GM21717 (cell line): ENCODE measurements around the gene CWC22.
"Not testable (repeated sequence)": the region's sequence is repeated elsewhere in the genome, so short reads cannot be mapped to it uniquely, and the experiment has no call there.

Experiments used
- ATAC-seq: cut with Tn5 transposase; IDR thresholded peaks from one replicate; pipeline ENCODE4 v1.9.1; 2021; ENCODE audit warnings: mild to moderate bottlenecking, moderate library complexity; ENCODE audit not compliant: unreplicated experiment

The CWC22 gene

DNA sequence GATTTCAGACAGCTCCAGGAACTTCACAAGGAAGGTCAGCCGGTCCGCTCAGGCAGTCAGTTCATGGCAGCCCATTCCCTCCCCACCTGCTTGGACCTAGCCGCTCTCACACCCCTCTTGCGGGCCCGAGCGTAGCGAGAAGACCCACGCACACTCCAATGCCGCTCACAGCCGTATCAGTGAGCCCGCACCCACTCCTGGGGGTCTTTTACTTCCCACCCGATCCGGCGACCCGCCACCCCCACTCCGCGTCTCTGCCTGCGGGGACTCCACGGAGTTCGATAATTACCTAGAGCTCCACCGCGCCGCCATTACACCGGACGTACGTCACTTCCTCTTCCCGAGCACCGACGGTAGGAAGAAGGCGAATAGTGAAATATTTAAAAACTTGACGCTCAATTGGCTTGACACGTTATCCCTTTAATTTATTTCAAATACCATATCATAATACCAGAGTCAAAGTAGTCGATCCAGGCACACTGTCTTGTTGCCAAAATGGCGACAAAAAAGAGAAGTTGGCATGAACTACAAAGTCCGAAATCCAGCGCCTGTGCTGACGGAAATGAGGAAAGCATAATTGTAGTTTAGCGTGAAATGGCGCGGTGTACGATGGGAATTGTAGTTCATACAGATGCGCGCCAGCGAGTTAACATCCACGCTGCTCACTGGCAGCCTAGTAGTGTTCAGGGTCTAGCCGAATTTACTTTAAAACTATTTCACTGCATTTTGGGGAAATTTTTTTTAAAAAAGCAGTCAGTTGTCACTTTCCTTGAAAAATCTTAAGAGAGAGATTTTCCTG lies at the start of gene CWC22:
TSS of gene CWC22 (minus strand) at position 517 of the 799 bp plus-strand sequence. CDS start 13,956 bp downstream, outside the sequence.
- ATAC-seq: peak; percentile 98

DNA sequence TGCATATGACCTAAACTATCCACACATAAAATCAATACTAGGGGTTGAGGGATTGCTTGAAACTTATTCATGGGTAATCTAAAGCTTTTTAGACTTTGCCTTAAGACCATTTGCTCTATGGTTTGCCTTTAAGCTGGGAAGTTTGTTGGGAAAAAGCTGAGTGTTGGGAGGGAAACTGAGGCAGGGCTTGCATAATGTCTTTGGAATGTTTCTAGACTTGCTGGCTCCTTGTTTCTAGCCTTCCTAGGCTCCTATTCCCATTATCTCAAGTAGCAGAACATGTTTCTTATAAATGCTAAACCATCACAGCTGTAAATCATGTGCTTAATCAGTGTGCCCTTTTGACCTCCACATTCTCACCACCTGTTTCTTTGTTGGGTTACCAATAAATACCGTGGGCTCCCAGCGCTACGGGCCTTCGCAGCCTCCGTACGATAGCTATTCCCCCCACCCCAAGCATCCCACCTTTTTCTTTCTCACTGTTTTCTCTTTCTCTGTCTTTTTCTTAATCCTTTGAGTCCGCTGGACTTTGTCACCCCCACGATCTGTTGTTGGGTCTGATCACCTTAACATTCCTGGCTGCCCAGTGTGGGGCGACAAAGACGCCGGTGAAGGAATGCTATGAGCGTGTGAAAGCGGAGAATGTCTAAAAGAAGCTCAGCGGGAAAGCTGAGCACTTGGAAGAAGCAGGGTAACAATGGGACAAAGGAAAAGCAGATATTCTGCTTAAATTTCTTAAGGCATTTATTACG lies 49.4 kb upstream of the CWC22 start:
- ATAC-seq: no peak

DNA sequence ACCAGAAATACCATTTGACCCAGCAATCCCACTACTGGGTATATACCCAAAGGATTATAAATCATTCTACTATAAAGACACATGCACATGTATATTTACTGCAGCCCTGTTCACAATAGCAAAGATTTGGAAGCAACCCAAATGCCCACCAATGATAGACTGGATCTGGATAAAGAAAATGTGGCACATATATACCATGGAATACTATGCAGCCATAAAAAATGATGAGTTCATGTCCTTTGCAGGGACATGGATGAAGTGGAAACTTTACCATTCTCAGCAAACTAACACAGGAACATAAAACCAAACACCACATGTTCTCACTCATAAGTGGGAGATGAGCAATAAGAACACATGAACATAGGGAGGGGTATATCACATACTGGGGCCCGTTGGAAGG lies 47.5 kb upstream of the CWC22 start:
- ATAC-seq: not testable (repeated sequence)

DNA sequence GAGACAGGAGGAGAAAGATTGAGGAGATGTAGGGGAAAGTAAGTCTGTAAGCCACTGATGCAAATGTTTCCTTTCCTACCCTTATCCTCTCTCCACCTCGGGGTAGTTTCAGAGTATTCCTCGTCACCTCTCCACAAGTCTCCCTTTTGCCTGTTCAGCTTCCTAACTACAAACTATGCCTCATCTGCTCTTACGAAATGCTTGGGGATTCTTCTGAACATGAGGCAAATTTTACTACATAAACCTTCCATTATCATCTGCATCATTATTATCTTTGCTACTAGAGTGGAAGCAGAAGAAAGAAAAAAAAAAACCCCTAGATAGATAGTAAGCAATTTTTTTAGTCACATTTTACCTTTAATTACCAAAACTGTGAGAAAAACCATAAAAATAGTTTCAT lies 43.1 kb upstream of the CWC22 start:
- ATAC-seq: no peak

DNA sequence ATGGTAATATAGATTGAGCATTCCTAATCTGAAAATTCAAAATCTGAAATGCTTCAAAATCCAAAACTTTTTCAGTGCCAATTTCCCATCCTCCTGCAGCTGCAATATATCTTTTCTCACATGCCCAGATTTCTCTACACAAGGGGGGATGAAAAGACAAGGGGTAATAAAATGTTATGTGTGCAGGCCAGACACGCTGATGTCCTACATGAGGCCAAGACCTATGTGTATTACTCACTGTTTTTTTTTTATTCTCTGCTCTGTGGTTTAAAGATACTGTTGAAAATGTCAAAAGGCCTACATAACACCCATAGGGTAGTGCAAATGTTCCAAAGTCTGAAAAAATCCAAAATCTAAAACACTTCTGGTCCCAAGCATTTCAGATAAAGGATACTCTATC lies 41.2 kb upstream of the CWC22 start:
- ATAC-seq: no peak

DNA sequence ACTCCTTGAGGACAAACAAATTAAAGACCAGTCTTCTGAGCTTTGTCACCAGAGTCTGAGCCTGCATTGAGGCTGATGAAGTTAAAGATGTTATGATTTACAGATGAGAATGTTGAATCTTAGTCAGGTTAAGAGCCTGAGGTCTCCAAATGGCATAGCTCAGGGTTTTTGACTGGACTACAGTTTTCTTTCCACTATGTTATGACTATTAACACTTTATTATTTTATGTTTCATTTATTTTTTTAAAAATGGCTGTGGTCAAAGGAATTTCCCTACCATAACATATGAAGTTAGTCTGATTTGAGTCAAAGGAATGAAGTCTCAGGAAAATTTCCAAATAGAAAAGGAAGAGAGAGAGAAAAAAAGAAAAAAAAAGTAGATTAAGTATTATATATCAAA lies 39.7 kb upstream of the CWC22 start:
- no peak for ATAC-seq

DNA sequence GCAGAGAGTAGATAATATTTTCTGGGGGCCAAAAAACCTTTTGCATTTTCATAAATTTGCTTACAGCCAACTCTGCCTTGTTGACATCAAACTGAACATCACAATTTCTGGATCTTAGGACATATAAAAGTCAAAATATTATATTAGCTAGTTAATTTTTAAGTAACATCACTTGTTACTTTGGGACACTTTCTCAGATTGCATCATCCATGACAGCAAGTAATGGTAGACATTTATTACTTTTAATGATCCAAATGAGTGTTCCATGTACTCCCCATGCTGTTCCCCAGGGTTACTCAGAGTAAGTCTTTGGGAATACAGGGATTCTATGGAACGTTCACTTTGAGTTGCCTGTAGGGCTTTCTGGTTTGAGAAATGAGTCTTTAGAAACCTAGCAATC lies 39.1 kb upstream of the CWC22 start:
- no peak for ATAC-seq

DNA sequence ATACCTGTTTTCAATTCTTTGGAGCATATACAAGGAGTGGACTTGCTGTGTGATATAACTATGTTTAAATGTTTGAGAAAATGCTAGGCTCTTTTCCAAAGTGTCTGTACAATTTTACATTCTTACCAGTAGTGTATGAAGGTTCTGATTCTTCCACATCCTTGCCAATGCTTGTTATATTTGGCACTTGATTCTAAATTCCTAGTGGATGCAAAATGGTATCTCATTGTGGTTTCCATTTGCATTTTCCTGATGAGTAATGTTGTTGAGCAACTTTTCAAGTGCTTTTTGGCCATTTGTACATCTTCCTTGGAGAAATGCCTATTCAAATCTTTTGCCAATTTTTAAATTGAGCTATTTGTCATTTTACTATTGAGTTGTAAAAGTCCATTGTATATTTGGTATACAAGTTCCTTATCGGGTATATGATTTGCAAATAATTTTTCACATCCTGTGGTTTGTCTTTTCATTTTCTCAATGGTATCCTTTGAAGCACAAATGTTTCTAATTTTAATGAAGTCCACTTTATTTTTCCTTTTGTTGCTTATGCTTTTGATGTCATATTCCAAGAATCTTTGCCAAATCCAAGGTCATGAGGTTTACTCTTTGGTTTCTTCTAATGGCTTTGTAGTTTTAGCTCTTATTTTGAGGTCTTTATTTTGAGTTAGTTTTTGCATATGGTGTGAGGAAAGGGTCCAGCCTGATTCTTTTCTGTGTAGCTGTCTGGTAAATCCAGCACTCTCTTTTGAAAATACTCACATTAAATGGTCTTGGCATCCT lies 33.2 kb upstream of the CWC22 start:
- ATAC-seq: no peak

DNA sequence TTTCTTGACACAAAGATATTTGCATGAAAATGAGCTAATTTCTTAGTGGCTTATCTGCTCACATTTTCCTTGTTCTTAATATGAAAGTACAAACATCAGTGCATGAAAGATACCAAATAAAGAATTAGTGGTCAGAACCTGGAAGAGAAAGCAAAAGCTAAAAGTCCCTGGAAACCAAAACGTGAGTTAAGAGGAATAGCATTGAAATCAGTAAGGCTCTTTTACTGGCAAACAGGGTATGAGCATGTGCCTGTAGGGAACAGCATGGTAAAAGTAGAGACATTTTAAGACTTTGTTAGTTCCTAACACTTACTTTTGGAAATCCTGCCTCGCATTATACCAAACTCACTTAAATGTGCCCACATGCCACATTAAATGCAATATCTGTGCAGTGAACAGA lies 31.9 kb upstream of the CWC22 start:
- ATAC-seq: no peak

DNA sequence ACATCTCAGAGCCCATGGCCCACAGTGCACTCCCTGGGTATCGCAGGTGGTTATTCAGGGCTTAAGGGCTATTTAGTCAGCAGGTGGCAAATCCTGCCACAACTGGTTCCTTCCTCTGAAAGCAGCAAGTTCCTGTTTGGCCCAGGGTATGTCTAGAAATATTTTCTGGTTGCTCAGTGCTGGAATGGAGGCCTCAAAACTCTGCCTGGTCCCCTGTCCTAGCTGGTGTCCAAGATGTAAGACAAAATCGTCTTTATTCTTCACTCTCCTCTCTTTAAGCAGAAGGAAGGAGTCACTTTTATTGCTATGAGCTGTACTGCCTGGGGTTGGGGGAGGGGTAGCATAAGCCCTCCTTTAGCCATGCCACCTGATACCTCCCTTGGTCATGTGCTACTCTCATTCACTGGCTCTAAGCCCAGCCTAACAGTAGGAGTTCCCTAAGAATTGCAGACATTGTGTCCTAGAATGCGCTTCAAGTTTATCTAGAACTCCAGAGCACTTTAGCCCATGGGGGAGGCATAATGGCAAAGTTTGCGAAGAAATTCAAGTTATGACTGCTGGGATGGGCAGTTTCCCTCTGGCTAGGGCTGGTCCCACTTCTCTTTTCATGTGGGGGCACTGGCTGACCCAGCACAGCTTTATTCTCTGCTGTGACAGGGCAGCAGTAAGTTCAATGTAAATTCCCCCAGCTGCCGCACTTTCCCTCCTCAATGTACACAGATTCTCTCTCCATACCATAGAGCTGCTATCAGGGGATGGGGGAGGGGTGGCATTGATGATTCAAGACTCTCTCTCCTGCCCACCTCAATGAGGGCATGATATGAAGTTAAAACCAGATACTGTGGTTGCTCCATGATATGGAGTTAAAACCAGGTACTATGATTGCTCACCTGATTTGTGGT lies 27.1 kb upstream of the CWC22 start:
- no peak for ATAC-seq

DNA sequence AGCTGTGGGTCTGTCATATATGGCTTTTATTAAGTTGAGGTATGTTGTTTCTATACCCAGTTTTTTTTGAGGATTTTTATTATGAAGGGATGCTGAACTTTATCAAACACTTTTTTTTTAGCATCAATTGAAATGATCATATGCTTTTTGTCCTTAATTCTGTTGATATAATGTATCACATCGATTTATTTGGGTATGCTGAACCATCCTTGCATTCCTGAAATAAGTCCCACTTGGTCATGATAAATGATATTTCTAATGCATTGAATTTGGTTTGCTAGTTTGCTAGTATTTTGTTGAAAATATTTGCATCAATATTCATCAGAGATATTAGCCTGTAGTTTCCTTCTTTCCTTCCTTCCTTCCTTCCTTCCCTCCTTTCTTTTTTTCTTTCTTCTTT lies 22.5 kb upstream of the CWC22 start:
- no peak for ATAC-seq

DNA sequence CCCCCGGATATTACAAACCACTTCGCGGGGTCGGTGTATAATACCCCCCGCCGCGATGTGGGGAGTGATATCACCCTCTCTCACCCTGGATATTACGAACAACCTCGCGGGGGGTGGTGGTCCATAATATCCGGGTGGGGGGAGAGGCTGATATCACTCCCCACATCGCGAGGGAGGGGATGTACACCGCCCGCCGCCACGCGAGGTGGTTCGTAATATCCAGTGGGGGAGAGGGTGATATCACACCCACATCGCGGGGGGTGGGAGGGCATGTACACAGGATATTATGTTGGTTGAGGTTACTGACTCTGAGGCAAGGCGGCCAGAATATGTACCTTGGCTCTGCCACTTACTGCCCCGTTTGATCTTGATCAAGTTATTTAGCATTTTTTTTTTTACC lies 14.8 kb upstream of the CWC22 start:
- ATAC-seq: no peak

DNA sequence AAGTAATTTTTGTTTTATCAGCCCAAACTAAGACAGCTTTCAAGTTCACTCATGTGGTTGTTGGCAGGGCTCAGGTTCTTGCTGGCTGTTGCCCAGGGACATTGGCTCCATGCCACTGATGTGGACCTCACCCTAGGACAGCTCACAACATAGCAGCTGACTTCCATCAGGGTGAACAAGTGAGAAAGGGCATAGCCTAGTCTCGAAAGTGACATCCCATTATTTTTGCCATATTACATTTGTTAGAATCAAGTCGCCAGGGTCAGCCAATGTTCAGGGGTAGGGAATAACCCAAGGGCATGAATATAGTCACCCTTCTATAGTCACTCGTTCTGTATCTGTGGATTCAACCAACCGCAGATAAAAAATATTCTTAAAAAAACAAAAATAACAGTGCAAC lies 10.7 kb upstream of the CWC22 start:
- ATAC-seq: no peak

DNA sequence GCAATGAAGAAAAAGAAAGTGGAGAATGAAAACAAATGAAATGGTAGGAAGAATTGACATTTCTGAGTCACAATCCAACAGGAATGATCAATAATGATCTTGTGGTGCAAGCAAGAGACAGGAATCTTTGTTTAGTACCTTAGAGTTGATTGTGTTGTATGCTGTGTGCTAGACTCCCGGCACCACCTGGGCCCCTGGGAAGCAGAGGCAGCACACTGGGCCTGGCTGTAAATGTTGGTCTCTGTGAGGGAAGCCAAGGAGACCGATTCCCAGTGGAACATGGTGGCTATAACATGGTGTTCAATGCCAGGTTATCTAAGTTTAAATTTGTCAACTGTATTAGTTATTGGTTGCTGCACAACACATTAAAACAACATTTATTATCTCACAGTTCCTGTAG lies 9.8 kb upstream of the CWC22 start:
- ATAC-seq: no peak

DNA sequence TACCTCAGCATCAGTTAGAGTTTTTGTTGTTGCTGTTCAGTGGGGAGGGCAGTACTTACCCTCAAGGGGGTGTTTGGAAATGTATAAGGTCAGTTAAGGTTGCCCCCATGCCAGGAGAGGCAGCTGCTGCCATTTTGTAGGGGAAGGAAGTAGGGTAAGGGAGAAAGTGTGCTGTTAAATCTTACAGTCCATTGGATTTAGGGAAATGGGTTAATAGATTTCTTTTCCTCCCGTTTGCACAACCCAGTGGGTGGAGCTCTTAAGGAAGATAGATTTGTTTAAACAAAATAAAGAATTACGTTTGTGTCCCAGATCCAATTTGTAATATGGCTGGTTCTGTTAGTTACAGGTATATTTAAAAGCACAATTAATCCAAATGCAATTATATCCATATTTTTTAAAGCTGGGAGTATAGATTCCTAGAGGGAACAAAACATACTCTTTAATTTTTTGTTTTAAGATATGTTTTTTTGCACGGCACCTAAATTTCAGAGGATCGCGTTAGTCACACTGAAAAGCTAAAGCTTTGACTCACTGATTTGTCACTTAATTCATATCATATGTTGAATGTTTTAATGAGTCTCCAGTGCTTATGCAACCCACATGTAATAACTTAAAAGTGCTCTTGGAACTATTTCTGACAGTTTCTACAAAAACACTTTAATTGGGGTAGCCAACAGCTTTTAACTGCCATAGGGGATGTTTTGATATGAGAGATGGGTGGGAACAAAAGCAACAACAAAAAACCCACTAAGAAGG lies 9.0 kb upstream of the CWC22 start:
- no peak for ATAC-seq

DNA sequence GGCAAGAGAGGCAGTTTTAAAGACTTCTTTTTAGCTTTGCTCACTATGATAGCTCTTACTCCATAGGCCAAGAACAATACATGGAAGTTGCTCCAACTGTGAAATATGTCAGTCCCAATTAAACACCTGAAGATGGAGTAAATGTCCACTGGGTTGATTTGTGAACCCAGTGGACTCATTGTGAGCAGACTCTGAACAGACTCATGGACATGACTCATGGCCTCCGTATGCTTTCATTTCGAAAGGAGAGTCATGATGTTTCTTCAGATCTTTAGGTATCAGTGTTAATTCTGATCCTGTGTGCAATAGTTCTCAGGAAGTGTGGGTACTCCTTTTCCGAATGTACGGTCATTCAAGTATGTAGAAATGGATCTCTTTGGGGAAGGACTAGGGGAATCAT lies 5.4 kb upstream of the CWC22 start:
- no peak for ATAC-seq

DNA sequence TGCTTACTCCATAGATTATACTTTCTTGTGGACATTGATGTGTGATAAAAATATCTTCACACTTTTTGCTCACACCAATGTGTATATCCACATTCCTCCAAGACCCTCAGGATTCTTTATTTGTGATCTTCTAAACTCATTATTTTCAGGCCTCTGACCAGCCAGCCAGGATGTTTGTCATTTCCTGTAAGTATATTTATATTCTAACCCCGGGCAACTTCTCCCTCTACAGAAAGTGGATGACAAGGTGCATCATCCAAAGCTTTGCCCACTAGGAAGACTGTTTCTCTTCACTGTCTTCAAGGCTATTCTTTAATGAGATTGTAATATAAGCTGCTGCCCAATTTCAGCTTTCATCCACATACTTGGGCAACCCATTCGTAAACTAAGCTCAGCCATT lies 3.6 kb upstream of the CWC22 start:
- no peak for ATAC-seq

DNA sequence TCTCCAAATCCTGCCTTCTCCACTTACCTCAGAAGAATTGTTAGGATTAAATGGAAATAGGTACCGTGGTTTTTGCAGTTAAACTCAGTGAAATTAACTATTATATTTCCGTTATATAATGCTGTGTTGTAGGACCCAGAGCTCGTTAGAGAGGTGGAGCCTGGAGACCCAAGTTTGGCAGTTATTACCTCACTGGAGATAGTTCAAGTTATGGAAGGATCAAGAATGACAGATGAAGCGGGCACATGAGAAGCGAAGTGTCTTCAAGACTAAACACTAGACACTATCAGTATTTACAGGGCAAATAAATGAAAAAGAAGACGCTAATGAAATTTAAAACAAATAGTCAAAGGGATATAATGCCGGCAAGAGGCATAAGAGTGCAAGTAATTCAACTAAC lies 866 bp downstream of the CWC22 start:
- no peak for ATAC-seq

DNA sequence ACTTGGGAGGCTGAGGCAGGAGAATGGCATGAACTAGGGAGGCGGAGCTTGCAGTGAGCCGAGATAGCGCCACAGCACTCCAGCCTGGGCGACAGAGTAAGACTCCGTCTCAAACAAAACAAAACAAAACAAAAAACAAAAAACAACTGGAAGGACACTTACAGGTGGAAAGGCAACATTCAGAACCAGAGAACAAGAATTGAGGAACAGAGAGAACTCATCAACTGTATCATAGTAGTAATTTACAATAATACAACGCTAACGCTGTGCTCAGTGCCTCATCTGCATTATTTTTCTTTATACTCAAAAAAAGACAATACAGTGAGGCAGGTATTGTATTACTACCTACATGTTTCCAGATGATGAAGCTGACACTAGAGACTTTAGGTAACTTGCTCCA lies 1.6 kb downstream of the CWC22 start:
- ATAC-seq: not testable (repeated sequence)

DNA sequence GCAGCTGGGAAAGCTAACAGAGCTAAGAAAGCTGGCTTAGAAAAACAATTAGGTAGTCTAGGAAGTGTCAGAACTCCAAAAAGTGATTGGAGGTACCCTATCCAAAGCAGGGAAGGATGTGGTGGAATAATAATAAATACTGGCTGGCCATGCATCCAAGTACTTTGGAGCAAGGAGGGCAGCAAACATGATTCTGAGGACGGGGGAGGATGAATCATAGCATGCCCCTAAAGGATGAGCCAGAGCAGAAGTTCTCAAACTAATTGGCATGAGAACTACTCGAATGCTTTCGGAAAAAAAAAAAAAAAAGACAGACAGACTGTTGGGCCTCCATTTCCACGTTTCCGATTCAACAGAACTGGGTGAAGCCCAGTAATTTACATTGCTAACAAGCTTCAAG lies 2.4 kb downstream of the CWC22 start:
- no peak for ATAC-seq
